ENCODE data around the gene CRB3. TPM values are rescaled to one million over a fixed set of nuclear protein-coding genes. Genes with fewer than 3 reads are reported as not detected.

The CRB3 gene
- total and polyA plus RNA-seq, 2 donors (not counting 3 experiments of a cell fraction or from before 2014, with no cell fraction given), result not detected

DNA sequence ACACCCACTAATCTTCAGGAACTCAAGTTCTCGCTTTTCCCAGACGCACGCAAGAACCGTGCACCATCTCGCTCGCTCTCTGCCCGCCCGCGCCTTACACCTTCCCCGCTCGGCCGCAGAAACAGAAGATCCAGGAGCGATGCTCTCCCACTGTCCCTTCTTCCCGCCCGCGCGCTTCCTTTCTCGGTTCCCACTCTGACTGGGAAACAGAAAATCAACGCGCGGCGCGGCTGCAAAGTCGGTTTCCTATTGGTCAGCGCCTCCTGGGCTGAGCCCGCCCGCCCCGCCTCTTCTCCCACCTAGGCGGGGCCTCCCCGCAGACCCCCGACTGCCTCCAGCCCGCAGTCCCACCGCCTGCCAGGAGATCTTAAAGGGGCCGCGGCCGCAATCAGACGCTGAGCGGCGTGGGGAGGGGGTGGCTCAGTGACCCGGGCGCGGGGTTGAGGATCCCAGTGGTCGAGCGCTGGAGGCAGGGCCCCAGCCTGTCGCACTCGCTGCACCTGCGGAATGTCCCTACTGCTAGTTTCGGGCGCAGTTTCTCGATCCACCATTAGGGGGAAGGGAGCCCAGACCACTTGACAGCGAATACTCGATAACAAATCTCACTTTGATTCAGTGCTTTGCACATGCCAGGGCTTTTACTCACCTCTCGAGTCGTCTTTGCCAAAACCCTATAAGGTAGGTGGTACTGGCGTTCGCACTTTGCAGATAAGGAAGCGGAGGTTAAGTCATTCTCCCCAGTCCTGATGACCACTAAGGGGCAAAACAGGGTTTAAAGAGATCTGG is 3.8 kb upstream of the CRB3 start:
- POLR2A ChIA-PET, result no interaction called here
- H3K4me3 ChIP-seq (replicated peaks in 1 of 3; ENCODE audit: insufficient read depth in 1 of 3, low read depth in 1 of 3, low read length in 3 of 3), result peak overlapping the region; percentile 54 to 72 (median 58)
- H3K9ac ChIP-seq (replicated peaks; ENCODE audit: extremely low read depth, insufficient read depth, low read length), result no peak overlapping the region
- no peaks in the 10 kb centered on the region for H3K9me1 ChIP-seq (replicated peaks; ENCODE audit: control insufficient read depth, extremely low read depth, insufficient read depth, low read length)
- H3K4me2 ChIP-seq (ENCODE audit: insufficient read depth, low read length), result peak overlapping the region; percentile 90
- TF ChIP-seq GATA2 (IDR thresholded peaks at IDR 0.05; ENCODE audit: insufficient read depth, insufficient read length, low read depth, low read length) (no peak), MYC (IDR thresholded peaks at IDR 0.05; ENCODE audit: low read depth, low read length) (no peak), FOS (IDR thresholded peaks at IDR 0.05; ENCODE audit: borderline replicate concordance, insufficient read depth, low read length) (peak; percentile 6), EZH2 (IDR thresholded peaks at IDR 0.05; ENCODE audit: borderline replicate concordance, low read depth, low read length, severe bottlenecking) (no peak), POLR2A (IDR thresholded peaks at IDR 0.05; ENCODE audit: low read depth, low read length) (no peak), JUN (IDR thresholded peaks at IDR 0.05; ENCODE audit: borderline replicate concordance, insufficient read depth, insufficient read length, low read depth) (no peak), POLR2AphosphoS5 (IDR thresholded peaks at IDR 0.05; ENCODE audit: insufficient read depth, low read depth, low read length) (no peak)
- TF ChIP-seq, protein P1, sequence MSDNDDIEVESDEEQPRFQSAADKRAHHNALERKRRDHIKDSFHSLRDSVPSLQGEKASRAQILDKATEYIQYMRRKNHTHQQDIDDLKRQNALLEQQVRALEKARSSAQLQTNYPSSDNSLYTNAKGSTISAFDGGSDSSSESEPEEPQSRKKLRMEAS (IDR thresholded peaks at IDR 0.05; ENCODE audit: insufficient read depth, insufficient read length), result no peak
- TF ChIP-seq, protein P2, sequence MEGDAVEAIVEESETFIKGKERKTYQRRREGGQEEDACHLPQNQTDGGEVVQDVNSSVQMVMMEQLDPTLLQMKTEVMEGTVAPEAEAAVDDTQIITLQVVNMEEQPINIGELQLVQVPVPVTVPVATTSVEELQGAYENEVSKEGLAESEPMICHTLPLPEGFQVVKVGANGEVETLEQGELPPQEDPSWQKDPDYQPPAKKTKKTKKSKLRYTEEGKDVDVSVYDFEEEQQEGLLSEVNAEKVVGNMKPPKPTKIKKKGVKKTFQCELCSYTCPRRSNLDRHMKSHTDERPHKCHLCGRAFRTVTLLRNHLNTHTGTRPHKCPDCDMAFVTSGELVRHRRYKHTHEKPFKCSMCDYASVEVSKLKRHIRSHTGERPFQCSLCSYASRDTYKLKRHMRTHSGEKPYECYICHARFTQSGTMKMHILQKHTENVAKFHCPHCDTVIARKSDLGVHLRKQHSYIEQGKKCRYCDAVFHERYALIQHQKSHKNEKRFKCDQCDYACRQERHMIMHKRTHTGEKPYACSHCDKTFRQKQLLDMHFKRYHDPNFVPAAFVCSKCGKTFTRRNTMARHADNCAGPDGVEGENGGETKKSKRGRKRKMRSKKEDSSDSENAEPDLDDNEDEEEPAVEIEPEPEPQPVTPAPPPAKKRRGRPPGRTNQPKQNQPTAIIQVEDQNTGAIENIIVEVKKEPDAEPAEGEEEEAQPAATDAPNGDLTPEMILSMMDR (IDR thresholded peaks at IDR 0.05; ENCODE audit: extremely low read depth in 1 of 2, insufficient read depth in 1 of 2, low read depth in 1 of 2, low read length in 2 of 2), result peak; percentile 63 to 65
- peak; percentile 92 for FAIRE-seq
- dilution Hi-C loops (cut with MboI; ENCODE audit: extremely low pct_ligation_motif_present, low sequenced_read_pairs), result no loop called here
- peak; percentile 95 for DNase-seq (ENCODE audit: low read depth, low spot score)
- intact Hi-C loops (cut with micrococcal nuclease), result loop anchor here (1.0 to 5.0 kb wide), 2 partner anchors 35 to 402 kb away; no protein-coding TSS in a partner anchor
- no peak overlapping the region for H3K27ac ChIP-seq (ENCODE audit: insufficient read depth, low read depth, low read length)
- H2AFZ ChIP-seq (ENCODE audit: low read depth, low read length), result peak overlapping the region; percentile 98
- H3K9me3 ChIP-seq (replicated peaks; ENCODE audit: control insufficient read depth, insufficient read depth, low read length), result no peaks in the 10 kb centered on the region
- peaks cover 7 to 15% of the 10 kb centered on the region in 2 experiments for H3K27me3 ChIP-seq (ENCODE audit: control insufficient read depth in 2 of 2, insufficient read depth in 2 of 2, low read length in 2 of 2)
- peaks cover 7% of the 10 kb centered on the region for H3K4me1 ChIP-seq (ENCODE audit: control insufficient read depth, extremely low read depth, insufficient read depth, low read length)
- no peaks in the 10 kb centered on the region for H3K79me2 ChIP-seq (ENCODE audit: control insufficient read depth, insufficient read depth, low read length)
- BruUV-seq (replicated peaks), result no TSS peak
- no peaks in the 10 kb centered on the region for H4K20me1 ChIP-seq (replicated peaks; ENCODE audit: control insufficient read depth, extremely low read depth, insufficient read depth, low read length)
- H3K36me3 ChIP-seq (ENCODE audit: control insufficient read depth in 2 of 2, extremely low read depth in 1 of 2, insufficient read depth in 2 of 2, low read length in 2 of 2), result no peaks in the 10 kb centered on the region
- CTCF ChIA-PET, result interaction anchor here (1.1 to 1.3 kb wide), 2 partner anchors 35 to 56 kb away, joined by 3 to 5 read pairs; partner anchors contain the start of gene KHSRP

All from endothelial cell of umbilical vein (primary cell).